HepG2 (cell line): ENCODE measurements around the gene ARMH2.

Experiments used
- E2F5 ChIP-seq: sonication (generic); formaldehyde crosslinking; conservative IDR thresholded peaks from 2 replicates; pipeline ENCODE4 v1.4.0; 2020; ENCODE audit warnings: missing genetic modification reagents
- FLYWCH1 ChIP-seq: sonication (generic); formaldehyde crosslinking; IDR thresholded peaks from 2 replicates; pipeline ENCODE4 v1.8.1; 2023; ENCODE audit warnings: mild to moderate bottlenecking, missing genetic modification reagents
- NR2C2 ChIP-seq: sonication (generic); formaldehyde crosslinking; IDR thresholded peaks from 2 replicates; pipeline ENCODE4 v1.4.0; 2020; ENCODE audit warnings: missing genetic modification reagents, mild to moderate bottlenecking, moderate library complexity, borderline replicate concordance
- PITX1 ChIP-seq: sonication (generic); formaldehyde crosslinking; IDR thresholded peaks from 2 replicates; pipeline ENCODE4 v1.5.1; 2020; ENCODE audit warnings: mild to moderate bottlenecking, missing genetic modification reagents
- POLR2AphosphoS5 ChIP-seq: IDR thresholded peaks from 2 replicates; pipeline ENCODE4 v1.6.1; 2012; ENCODE audit warnings: low read depth, low read length
- RBM22 ChIP-seq: fragments of 200-400 bp; formaldehyde crosslinking; optimal IDR thresholded peaks from 2 replicates; pipeline ENCODE3; 2017; ENCODE audit warnings: mild to moderate bottlenecking, low read length, moderate library complexity
- RXRB ChIP-seq: IDR thresholded peaks from 2 replicates; pipeline ENCODE4 v1.6.1; 2016; ENCODE audit warnings: borderline replicate concordance, missing genetic modification reagents, missing compliant biosample characterization
- SNRNP70 ChIP-seq: fragments of 200-400 bp; formaldehyde crosslinking; IDR thresholded peaks from 2 replicates; pipeline ENCODE4 v1.6.1; 2017; ENCODE audit warnings: mild to moderate bottlenecking, low read depth, low read length, moderate library complexity
- SUZ12 ChIP-seq: fragments of 150-350 bp; IDR thresholded peaks from 2 replicates; pipeline ENCODE4 v1.6.1; 2014; ENCODE audit warnings: low read depth, low read length
- TBX3 ChIP-seq: fragments of 450-650 bp; IDR thresholded peaks from 2 replicates; pipeline ENCODE4 v1.6.1; 2017; ENCODE audit warnings: antibody characterized with exemption, mild to moderate bottlenecking, inconsistent platforms, borderline replicate concordance
- ZFX ChIP-seq: sonication (generic); formaldehyde crosslinking; IDR thresholded peaks from 2 replicates; pipeline ENCODE4 v1.4.0; 2020; ENCODE audit warnings: mild to moderate bottlenecking, low read depth, missing genetic modification reagents, moderate library complexity
- ZNF549 ChIP-seq: sonication (generic); formaldehyde crosslinking; IDR thresholded peaks from 2 replicates; pipeline ENCODE4 v1.5.0; 2020; ENCODE audit warnings: missing genetic modification reagents
- TF ChIP-seq, protein P1 (sequence below): sonication (generic); formaldehyde crosslinking; IDR thresholded peaks from 2 replicates; pipeline ENCODE4 v1.8.0; 2022; ENCODE audit warnings: missing genetic modification reagents, mild to moderate bottlenecking, moderate library complexity, borderline replicate concordance
- TF ChIP-seq, protein P2 (sequence below): sonication (generic); formaldehyde crosslinking; IDR thresholded peaks from 2 replicates; pipeline ENCODE4 v1.5.0; 2020; ENCODE audit warnings: mild to moderate bottlenecking, missing genetic modification reagents, moderate library complexity

GRCh38 chr6:24829657-24830056 is 30.9 kb upstream of the ARMH2 start:
- TF ChIP-seq, protein P1, sequence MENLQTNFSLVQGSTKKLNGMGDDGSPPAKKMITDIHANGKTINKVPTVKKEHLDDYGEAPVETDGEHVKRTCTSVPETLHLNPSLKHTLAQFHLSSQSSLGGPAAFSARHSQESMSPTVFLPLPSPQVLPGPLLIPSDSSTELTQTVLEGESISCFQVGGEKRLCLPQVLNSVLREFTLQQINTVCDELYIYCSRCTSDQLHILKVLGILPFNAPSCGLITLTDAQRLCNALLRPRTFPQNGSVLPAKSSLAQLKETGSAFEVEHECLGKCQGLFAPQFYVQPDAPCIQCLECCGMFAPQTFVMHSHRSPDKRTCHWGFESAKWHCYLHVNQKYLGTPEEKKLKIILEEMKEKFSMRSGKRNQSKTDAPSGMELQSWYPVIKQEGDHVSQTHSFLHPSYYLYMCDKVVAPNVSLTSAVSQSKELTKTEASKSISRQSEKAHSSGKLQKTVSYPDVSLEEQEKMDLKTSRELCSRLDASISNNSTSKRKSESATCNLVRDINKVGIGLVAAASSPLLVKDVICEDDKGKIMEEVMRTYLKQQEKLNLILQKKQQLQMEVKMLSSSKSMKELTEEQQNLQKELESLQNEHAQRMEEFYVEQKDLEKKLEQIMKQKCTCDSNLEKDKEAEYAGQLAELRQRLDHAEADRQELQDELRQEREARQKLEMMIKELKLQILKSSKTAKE, result no peak
- TF ChIP-seq SNRNP70 (no peak), FLYWCH1 (CRISPR knock-in tag) (no peak), NR2C2 (CRISPR knock-in tag) (no peak), RBM22 (no peak), TBX3 (no peak), PITX1 (CRISPR knock-in tag) (no peak), ZNF549 (CRISPR knock-in tag) (no peak), RXRB (CRISPR knock-in tag) (no peak), ZFX (CRISPR knock-in tag) (no peak), E2F5 (no peak), POLR2AphosphoS5 (no peak), SUZ12 (no peak)
- TF ChIP-seq, protein P2, sequence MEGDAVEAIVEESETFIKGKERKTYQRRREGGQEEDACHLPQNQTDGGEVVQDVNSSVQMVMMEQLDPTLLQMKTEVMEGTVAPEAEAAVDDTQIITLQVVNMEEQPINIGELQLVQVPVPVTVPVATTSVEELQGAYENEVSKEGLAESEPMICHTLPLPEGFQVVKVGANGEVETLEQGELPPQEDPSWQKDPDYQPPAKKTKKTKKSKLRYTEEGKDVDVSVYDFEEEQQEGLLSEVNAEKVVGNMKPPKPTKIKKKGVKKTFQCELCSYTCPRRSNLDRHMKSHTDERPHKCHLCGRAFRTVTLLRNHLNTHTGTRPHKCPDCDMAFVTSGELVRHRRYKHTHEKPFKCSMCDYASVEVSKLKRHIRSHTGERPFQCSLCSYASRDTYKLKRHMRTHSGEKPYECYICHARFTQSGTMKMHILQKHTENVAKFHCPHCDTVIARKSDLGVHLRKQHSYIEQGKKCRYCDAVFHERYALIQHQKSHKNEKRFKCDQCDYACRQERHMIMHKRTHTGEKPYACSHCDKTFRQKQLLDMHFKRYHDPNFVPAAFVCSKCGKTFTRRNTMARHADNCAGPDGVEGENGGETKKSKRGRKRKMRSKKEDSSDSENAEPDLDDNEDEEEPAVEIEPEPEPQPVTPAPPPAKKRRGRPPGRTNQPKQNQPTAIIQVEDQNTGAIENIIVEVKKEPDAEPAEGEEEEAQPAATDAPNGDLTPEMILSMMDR (CRISPR knock-in tag), result no peak
